ENCODE results near the gene GAS7. TPM values are rescaled to one million over a fixed set of nuclear protein-coding genes. Genes with fewer than 3 reads are reported as not detected.

The GAS7 gene
- total RNA-seq, 1 donor from 2014 or later: 78.0 TPM

DNA sequence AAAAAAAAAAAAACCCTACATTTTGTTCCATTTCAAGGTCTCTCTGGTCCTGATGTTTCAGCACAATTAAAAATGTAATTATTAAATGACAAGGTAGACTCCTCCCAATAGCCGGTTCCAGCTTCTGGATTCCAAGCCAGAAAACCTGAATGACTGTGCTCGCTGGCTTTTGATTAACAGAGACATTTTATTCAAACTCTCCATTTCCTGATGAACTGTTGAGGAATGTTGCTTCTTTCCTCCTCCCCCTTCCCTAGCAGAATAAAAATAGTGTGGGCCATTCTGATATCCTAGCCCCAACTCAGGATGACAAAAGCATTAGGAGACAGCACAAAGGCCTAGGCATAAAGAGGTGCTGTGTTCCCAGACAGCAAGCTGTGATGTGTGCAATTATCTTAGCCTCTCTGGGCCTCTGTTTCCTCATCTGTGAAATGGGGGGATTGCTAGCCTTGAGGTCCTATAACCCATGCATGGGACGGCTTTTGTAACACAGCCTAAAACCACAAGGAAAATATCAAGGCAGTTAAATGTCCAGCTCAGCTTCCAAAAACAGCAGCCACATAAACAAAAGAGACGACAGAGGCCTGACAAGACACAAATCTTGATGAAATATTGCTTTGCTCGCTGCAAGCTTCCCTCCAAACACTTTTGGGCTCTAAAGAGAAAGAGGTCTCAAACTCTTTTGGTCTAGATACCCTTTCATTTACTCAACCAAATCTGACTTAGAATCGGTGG, 166.1 kb downstream of the GAS7 start:
- Histone ChIP-seq H3K36me3 (no peaks in the 10 kb centered on the region), H3K27me3 (no peaks in the 10 kb centered on the region), H3K4me1 (no peaks in the 10 kb centered on the region), H3K27ac (no peak overlapping the region), H3K9me3 (no peaks in the 10 kb centered on the region), H3K4me3 (no peak overlapping the region)
- TF ChIP-seq, protein P1, sequence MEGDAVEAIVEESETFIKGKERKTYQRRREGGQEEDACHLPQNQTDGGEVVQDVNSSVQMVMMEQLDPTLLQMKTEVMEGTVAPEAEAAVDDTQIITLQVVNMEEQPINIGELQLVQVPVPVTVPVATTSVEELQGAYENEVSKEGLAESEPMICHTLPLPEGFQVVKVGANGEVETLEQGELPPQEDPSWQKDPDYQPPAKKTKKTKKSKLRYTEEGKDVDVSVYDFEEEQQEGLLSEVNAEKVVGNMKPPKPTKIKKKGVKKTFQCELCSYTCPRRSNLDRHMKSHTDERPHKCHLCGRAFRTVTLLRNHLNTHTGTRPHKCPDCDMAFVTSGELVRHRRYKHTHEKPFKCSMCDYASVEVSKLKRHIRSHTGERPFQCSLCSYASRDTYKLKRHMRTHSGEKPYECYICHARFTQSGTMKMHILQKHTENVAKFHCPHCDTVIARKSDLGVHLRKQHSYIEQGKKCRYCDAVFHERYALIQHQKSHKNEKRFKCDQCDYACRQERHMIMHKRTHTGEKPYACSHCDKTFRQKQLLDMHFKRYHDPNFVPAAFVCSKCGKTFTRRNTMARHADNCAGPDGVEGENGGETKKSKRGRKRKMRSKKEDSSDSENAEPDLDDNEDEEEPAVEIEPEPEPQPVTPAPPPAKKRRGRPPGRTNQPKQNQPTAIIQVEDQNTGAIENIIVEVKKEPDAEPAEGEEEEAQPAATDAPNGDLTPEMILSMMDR (IDR thresholded peaks at IDR 0.05): no peak
- no peak for DNase-seq (ENCODE audit: low spot score in 2 of 2)
- intact Hi-C loops (cut with DNase I): no loop called here

DNA sequence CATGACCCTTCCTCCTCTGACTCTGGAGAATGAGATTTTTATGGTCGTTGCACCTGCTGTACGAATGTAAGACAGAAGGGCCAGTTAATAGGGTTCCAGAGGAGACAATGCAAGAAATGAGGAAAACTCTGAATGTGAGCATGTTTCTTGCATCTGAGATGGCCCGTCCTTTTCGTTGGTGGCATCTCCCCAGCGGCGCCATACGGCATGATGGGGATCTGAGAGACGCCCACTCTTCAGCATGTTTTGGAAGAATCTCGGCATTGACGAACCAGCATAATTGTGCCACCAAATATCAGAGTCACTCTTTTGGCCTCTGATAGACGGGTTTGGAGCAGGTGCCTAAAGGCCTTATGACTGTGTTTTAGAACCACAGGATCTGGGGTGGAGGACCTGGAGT, 166.8 kb downstream of the GAS7 start:
- Histone ChIP-seq H3K4me3 (no peak overlapping the region), H3K4me1 (no peaks in the 10 kb centered on the region), H3K36me3 (no peaks in the 10 kb centered on the region), H3K27ac (no peak overlapping the region), H3K27me3 (no peaks in the 10 kb centered on the region), H3K9me3 (no peaks in the 10 kb centered on the region)
- intact Hi-C loops (cut with DNase I): no loop called here
- TF ChIP-seq, protein P1 (IDR thresholded peaks at IDR 0.05): no peak
- no peak for DNase-seq (ENCODE audit: low spot score in 2 of 2)

DNA sequence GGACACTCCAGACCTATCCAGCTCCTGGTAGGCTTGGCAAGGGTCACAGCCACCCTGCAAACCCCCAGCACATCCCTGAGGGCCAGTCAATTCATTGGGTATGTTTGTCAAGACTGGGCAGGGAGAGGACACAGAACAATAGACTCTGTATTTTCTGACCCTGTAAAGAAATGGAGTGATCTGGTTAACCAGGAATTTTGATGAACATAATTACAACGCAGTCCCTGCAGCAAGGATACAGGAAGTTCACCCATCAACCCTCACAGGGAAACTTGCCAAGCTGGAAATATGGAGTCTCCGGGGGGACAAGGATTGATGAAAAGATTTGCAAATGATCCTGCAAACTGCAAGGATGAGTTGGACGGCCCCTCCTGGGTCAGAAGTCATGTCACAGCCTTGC, 167.3 kb downstream of the GAS7 start:
- no peak overlapping the region for H3K27ac ChIP-seq
- intact Hi-C loops (cut with DNase I): no loop called here
- no peaks in the 10 kb centered on the region for H3K36me3 ChIP-seq
- DNase-seq (ENCODE audit: low spot score in 2 of 2): no peak
- H3K9me3 ChIP-seq: no peaks in the 10 kb centered on the region
- TF ChIP-seq, protein P1 (IDR thresholded peaks at IDR 0.05): no peak
- H3K4me1 ChIP-seq: no peaks in the 10 kb centered on the region
- no peak overlapping the region for H3K4me3 ChIP-seq
- H3K27me3 ChIP-seq: no peaks in the 10 kb centered on the region

DNA sequence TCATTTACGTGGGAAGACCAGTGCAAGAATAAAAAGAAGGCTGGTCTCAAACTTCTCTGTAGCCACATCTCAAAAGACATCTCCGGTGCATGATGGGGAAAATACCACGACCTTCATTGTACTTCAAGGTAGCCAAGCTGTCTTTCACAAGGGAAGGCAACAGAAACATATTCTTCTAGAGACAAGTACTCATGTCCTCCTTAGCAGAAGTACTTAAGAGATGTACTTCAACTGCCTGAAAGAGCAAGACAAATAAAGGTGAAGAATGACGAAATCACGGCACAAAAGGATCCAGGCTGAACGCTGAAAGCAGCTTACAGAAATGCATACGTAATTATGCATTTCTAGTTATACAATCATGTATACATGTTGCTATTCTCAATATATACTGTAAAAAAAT, 169.3 kb downstream of the GAS7 start:
- Histone ChIP-seq H3K27ac (no peak overlapping the region), H3K9me3 (no peaks in the 10 kb centered on the region), H3K4me1 (no peaks in the 10 kb centered on the region), H3K36me3 (no peaks in the 10 kb centered on the region), H3K4me3 (no peak overlapping the region), H3K27me3 (no peaks in the 10 kb centered on the region)
- DNase-seq (ENCODE audit: low spot score in 2 of 2): no peak
- TF ChIP-seq, protein P1 (IDR thresholded peaks at IDR 0.05): no peak
- intact Hi-C loops (cut with DNase I): no loop called here

DNA sequence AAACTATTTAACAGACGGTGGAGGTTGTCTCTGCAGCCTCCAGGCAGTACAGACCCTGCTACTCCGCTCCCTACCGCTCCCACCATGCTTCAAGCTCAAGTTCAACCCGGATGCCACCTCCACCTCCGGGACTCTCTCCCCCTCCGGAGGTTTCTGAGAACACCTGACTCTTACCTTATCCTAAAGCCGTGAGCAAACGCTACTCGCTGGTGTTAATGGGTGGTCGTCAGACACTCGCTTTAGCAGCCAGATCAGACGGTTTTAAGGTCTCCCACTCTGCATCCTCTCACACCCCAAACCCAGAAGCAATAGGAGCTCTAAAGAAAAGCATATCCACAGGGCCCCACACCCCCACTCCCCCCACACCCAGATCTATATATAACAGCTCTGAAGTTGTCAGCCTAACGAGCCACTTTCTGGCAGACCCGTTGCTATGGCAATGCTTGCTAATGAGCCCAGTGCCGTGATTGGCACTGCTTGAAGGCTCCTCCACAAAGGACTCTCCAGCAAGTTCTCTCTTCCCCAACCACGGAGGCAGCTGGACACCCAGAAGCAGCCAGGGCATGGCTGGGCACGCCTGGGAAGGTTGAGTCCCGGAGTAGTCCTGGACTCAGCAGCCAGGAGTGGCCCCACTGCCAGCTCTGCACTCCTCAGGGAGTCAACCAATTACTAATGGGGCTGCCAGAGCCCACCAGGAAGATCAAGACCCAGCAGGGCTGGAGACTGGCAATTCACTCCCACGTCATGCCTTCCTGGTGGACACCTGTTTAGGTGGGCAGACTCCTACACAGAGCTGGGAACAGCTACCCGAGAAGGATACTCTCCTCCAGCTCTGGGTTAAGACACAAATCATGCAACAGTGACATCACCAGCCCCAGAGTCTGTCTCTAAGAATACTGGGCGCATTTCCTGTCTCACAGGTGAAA, 172.2 kb downstream of the GAS7 start:
- H3K4me3 ChIP-seq: no peak overlapping the region

More for the DNA sequence above, 172.2 kb downstream of the GAS7 start:
- Histone ChIP-seq H3K9me3 (no peaks in the 10 kb centered on the region), H3K36me3 (no peaks in the 10 kb centered on the region), H3K27me3 (no peaks in the 10 kb centered on the region), H3K4me1 (no peaks in the 10 kb centered on the region), H3K27ac (no peak overlapping the region)
- DNase-seq (ENCODE audit: low spot score in 2 of 2): no peak
- TF ChIP-seq, protein P1 (IDR thresholded peaks at IDR 0.05): no peak
- intact Hi-C loops (cut with DNase I): no loop called here

All from ascending aorta (tissue), 2 donors.